HG03457 (cell line): ENCODE results near the gene GABARAP.
"Not testable (repeated sequence)": the region's sequence is repeated elsewhere in the genome, so short reads cannot be mapped to it uniquely, and the experiment has no call there.

Experiments used
- ATAC-seq: cut with Tn5 transposase; IDR thresholded peaks from one replicate; pipeline ENCODE4 v1.9.1; 2021; ENCODE audit warnings: moderate number of reproducible peaks; ENCODE audit not compliant: unreplicated experiment

The GABARAP gene

DNA sequence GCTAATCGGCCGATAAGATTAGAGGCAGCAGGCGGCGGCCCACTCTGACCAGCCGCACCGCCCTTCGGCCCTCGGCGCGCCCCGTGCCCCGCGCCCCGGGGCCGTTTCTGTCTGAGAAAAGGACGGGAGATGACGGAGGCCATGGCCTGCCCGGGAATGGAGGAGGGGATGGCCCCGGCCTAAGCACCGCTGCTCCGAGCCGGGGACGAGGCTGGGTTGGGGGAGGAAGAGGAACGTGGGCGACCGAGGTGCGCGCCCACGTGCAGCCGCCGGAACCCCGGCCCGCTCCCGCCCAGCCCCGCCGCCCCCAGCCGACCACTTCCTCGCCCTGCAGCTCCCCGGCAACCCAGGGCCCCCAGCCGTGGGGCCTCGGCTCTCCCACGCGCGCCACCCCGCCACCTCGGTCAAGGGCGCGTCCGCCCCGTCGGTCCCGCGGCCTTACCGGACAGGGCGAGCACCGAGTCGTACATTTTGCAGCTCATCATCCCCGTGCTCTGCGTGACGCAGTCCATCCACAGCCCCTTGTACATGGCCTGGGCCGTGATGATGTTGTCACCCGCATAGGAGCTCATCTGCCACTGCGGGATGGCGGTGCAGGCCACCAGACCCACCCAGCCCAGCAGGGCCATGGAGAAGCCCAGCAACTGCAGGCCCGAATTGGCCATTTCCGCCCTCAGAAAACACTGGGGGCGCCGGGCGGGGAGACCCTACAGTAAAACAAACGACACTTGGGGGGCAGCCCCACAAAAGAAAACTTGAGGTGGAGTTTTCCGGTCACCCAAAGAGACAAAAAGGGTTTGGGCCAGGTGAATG lies 19.3 kb upstream of the GABARAP start:
- ATAC-seq: no peak

- no peak for ATAC-seq
These were observed 18.6 kb upstream of the GABARAP start for GRCh38 chr17:7260651-7261378.

DNA sequence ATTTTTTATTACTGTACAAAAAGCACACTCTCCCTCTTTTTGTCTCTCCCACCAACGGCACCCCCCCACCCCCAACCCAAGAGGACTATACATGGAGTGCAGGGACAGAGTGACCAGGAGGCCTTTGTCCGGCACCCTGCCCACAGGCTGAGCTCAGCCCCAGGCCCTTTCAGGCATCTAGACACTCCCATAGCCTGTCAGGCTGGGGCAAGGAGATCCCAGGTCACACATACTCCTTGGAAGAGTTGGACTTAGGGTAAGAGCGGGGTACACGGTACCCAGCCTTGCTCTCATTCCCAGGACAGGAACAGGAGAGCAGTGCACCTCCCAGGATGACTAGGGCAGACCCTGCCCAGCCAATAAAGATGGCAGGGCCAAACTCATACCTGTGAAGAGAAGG lies 17.9 kb upstream of the GABARAP start:
- no peak for ATAC-seq

DNA sequence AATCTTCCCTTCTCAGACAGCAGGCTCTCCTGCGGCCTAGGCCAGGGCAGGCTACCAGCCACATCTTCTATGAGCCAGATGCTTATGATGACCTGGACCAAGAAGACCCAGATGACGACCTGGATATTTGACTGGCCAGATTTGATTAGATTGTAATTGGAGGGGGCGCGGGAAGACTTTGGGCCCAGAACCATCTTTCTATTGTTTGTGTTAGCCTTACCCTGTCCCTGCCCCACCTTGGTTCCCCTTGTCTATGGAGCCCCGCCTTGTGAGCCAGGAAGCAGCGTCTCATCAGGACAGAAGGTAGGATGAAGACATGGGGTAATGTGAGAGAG lies 17.3 kb upstream of the GABARAP start:
- ATAC-seq: no peak

DNA sequence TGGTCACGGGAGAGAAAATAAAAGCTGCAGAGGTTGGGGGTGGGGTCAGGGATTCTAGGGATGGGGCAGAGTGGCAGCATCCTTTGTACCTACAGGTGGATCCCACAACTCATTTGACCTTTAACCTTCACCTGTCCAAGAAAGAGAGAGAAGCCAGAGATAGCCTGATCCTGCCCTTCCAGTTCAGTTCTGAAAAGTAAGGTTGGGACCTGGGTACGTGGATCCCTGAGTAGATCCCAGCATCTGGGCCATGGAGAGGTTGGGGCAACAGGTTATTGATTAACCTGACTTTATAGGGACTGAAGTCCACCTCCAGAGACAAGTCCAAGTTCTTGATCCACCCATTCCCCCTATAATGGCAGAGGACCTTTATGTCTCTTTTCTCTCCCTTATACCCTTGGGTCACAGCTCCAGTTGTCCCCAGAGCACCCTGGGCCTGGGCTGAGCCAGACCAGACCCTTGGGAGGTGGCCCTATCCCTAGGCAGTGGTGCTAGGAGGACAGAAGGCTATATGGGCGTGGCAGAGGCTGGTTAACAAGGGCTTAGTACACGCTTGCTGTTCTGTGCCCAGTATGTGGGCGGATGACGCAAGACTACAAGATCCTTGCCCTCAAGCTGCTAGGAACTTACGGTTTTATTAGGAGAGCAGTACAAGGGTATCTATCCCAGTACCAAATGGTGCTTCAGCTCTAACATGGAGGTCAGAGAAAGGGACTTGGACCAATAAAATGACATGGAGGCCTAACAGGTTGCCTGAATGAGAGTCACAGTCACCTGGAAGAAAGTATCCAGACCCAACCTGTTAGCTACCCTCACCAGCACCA lies 16.7 kb upstream of the GABARAP start:
- ATAC-seq: no peak

DNA sequence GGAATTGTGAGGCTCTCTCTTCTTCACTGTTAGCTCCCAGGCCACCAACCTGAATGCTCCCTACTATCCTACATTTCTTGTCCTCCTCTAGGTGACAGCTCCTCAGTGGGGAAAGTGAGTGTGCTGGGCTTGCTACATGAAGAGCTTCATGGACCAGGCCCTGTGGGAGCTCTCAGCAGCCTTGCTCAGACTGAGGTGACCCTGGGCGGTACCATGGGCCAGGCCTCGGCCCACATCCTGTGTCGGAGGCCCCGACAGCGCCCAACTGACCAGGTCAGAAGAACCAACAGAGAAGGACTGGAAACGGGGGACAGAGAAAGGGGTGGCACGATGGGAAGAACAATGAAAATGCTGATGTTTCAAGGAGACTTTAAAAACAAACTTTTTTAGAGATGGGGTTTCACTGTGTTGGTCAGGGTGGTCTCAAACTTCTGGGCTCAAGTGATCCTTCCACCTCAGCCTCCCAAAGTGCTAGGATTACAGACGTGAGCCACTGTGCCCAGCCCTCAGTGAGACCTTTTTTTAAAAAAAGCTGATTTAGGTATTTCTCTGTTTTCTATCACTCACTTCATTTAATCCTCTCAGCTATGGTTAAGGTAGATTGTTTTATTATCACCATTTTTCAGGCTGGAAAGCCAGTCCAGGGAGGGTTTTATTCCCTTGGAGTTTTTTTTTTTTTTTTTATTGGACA lies 14.7 kb upstream of the GABARAP start:
- no peak for ATAC-seq

- ATAC-seq: no peak
These were observed 12.3 kb upstream of the GABARAP start for GRCh38 chr17:7254511-7254910.

- ATAC-seq: no peak
These were observed 10.8 kb upstream of the GABARAP start for GRCh38 chr17:7253082-7253481.

- ATAC-seq: peak; percentile 41
These were observed 10.2 kb upstream of the GABARAP start, which contains the start of gene ELP5 for GRCh38 chr17:7252176-7253043. ELP5 (plus strand) TSS chr17:7252215; CDS start chr17:7252551, 336 bp downstream.

GRCh38 chr17:7251661-7252175 lies 9.5 kb upstream of the GABARAP start, which contains the start of gene CTDNEP1:
CTDNEP1 (minus strand) TSS chr17:7251734; CDS start chr17:7251296, 438 bp downstream.
- ATAC-seq: peak; percentile 54

DNA sequence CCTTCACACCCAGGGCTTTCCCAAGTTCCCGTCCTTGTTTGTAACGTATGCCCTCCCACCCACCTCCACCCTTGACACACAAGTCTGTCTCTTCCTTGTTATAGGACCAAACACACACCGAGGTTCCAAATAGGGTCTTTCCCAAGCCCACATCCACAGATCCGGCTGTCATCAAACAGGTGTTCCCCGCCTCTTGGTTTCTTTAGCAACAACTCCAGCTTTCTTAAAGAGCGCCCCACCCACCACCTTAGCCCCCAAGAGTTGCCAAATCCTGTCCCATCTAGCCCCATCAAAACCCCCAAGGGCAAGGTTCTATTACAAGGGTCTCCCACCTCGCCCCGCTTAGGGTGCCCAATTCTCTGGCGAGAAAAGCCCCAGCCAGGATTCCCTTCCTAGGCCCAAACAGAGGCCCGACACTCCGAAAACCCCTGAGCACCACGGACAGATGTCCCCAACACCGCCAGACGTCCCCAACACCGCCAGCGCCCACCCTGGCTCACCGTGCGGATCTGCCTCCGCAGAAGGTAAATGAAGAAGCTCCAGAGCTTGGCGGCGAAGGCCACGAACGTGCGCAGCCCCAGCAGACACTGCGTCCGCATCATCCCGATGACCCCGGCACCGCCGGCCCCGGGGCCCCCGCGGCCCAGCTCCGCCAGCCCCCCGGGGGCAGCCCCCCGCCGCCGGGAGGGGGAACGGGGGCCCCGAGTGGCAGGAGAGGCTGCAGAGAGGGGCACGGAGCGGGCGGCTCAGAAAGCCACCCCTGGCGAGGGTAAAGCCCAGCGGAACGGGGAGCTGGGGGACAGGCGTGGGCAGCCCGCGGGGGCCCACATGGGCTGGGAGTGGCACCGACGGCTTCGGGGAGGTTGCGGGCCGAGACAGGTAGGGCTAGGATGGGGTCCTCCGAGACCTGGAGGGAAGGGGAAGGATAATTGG lies 8.7 kb upstream of the GABARAP start:
- ATAC-seq: no peak

DNA sequence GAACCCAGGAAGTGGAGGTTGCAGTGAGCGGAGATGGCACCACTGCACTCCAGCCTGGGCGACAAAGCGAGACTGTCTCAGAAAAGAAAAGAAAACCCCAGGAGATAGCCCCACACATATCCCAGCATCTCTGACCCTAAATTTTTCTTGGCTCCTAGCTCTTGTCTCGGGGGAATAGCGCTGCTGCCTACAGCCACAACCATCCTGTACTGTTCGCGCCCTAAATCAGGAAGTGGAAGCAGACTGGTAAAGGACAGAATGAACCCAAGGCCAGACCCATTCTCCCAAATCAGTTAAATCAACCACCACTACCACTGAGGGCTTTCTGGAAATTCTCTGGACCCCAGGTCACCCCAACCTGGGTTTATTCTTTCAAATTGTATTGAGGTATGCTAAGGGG lies 7.6 kb upstream of the GABARAP start:
- ATAC-seq: no peak

DNA sequence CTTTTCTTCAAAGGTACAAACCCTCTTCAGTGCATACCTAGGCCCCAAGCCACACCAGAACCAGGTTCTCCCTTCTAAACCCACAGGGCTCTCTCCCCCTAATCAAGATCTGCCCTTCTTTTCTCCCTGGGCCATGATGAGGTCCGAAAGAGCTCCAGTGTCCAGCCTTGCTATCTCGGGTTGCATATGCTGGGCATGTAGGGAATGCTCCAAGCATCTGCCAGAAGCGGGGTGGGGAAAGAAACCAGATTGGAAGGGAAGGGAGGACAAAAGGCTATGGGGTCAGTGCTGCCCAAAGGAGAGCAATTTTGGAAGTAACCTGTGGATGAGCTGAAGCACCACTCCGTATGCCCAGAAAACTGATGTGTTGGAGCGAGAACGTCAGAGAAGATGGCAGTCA lies 7.0 kb upstream of the GABARAP start:
- no peak for ATAC-seq

DNA sequence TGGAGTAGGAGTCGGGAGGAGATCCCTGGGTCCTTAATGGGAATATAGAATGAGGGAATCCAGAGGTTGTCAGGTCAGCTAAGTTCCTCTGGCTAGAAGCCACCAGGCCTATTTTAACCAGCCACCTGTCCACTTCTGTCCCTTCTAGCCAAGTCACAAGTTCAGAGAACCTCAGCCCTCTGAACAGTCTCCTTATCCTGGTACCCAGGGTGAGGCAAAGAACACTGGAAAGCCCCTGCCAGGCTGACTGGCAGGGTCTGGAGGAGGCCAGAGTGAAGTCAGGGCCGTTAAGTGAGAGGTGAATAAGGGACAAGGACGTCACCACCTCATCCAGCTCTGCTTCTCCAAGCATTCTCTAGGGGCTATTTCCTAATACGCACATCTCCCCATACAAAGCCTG lies 6.5 kb upstream of the GABARAP start:
- ATAC-seq: no peak

- no peak for ATAC-seq
These were observed 4.5 kb upstream of the GABARAP start for GRCh38 chr17:7246779-7247178.

- not testable (repeated sequence) for ATAC-seq
These were observed 1.6 kb upstream of the GABARAP start for GRCh38 chr17:7243838-7244237.

GRCh38 chr17:7243453-7243729 lies 1.1 kb upstream of the GABARAP start:
- ATAC-seq: no peak

- peak; percentile 36 for ATAC-seq
These were observed 636 bp upstream of the GABARAP start for GRCh38 chr17:7242717-7243452.
